Activated T-helper 1 cell treated with anti-CD3 and anti-CD28 coated beads, Interleukin-12 subunit alpha, Interleukin-12 subunit beta, Interleukin-2, Interleukin-4 antibody, amounts not matched to agents 30 ng/mL and 10 ng/mL and 1 ng/mL, durations not matched to agents 14 hours and 24 hours and 36 hours (primary cell): ENCODE results near the gene TMA16. TPM values are rescaled to one million over a fixed set of nuclear protein-coding genes. Genes with fewer than 3 reads are reported as not detected.
A peak's percentile ranks its signal among the peaks of the same experiment; 100 is the strongest.
"Not testable (repeated sequence)": the region's sequence is repeated elsewhere in the genome, so short reads cannot be mapped to it uniquely, and the experiment has no call there.

Source experiments
- DNase-seq: peaks from one replicate; pipeline ENCODE4 v3.0.0; 2021; ENCODE audit warnings: low spot score
- H3K27ac Mint-ChIP-seq: one replicate; pipeline ENCODE4 v1.8.0; 2021; ENCODE audit warnings: mild to moderate bottlenecking, mixed read lengths
- H3K27me3 Mint-ChIP-seq: one replicate; pipeline ENCODE4 v1.8.0; 2022; ENCODE audit warnings: mild to moderate bottlenecking, moderate library complexity, mixed read lengths; ENCODE audit not compliant: insufficient read depth
- H3K36me3 Mint-ChIP-seq: one replicate; pipeline ENCODE4 v1.8.0; 2021; ENCODE audit warnings: low read depth, mixed read lengths
- H3K4me1 Mint-ChIP-seq: one replicate; pipeline ENCODE4 v1.8.0; 2021; ENCODE audit warnings: low read depth, mixed read lengths
- H3K4me3 Mint-ChIP-seq: one replicate; pipeline ENCODE4 v1.8.0; 2021; ENCODE audit warnings: mild to moderate bottlenecking, moderate library complexity, mixed read lengths
- H3K9me3 Mint-ChIP-seq: one replicate; pipeline ENCODE4 v1.8.0; 2021; ENCODE audit warnings: mixed read lengths
- intact Hi-C: fragments of 100-400 bp; cut with micrococcal nuclease; formaldehyde crosslinking; loops from one replicate; pipeline ENCODE4 v1.15.1; 2024
- total RNA-seq: library from RNA; stranded (reverse); gene quantifications from 2 replicates; pipeline ENCODE4 v1.2.3, GENCODE V29; 2022

Gene TMA16
- total RNA-seq, 1 donor from 2014 or later: 76.3 TPM

- H3K27me3 Mint-ChIP-seq: no peaks in the 10 kb centered on the region
- intact Hi-C loops: no loop called here
- H3K9me3 Mint-ChIP-seq: no peaks in the 10 kb centered on the region
- no peak for DNase-seq
- H3K36me3 Mint-ChIP-seq: peaks cover 19% of the 10 kb centered on the region
- no peak overlapping the region for H3K4me3 Mint-ChIP-seq
- no peak overlapping the region for H3K27ac Mint-ChIP-seq
- H3K4me1 Mint-ChIP-seq: no peaks in the 10 kb centered on the region
Observed at GRCh38 chr4:163528653-163529052, 34.2 kb downstream of the TMA16 start.

- H3K4me3 Mint-ChIP-seq: no peak overlapping the region
- intact Hi-C loops: no loop called here
- DNase-seq: no peak
- H3K27me3 Mint-ChIP-seq: no peaks in the 10 kb centered on the region
- H3K36me3 Mint-ChIP-seq: peaks cover 13% of the 10 kb centered on the region
- no peaks in the 10 kb centered on the region for H3K9me3 Mint-ChIP-seq
- H3K27ac Mint-ChIP-seq: no peak overlapping the region
- no peaks in the 10 kb centered on the region for H3K4me1 Mint-ChIP-seq
Observed at GRCh38 chr4:163534056-163534455, 39.6 kb downstream of the TMA16 start.

- DNase-seq: no peak
- H3K27ac Mint-ChIP-seq: no peak overlapping the region
- no peaks in the 10 kb centered on the region for H3K27me3 Mint-ChIP-seq
- intact Hi-C loops: no loop called here
- no peak overlapping the region for H3K4me3 Mint-ChIP-seq
- peaks cover 6% of the 10 kb centered on the region for H3K36me3 Mint-ChIP-seq
- no peaks in the 10 kb centered on the region for H3K4me1 Mint-ChIP-seq
- no peaks in the 10 kb centered on the region for H3K9me3 Mint-ChIP-seq
Observed at GRCh38 chr4:163535657-163536056, 41.2 kb downstream of the TMA16 start.

- no peaks in the 10 kb centered on the region for H3K4me1 Mint-ChIP-seq
- H3K27me3 Mint-ChIP-seq: no peaks in the 10 kb centered on the region
Observed at GRCh38 chr4:163536091-163536490, 41.6 kb downstream of the TMA16 start.

GRCh38 chr4:163537114-163537513 is 42.6 kb downstream of the TMA16 start:
- Mint-ChIP-seq H3K4me3 (no peak overlapping the region), H3K36me3 (peaks cover 2% of the 10 kb centered on the region), H3K4me1 (no peaks in the 10 kb centered on the region), H3K27me3 (no peaks in the 10 kb centered on the region), H3K9me3 (no peaks in the 10 kb centered on the region), H3K27ac (no peak overlapping the region)
- intact Hi-C loops: no loop called here
- DNase-seq: no peak

More at GRCh38 chr4:163536091-163536490, 41.6 kb downstream of the TMA16 start:
- no peak overlapping the region for H3K27ac Mint-ChIP-seq
- H3K36me3 Mint-ChIP-seq: peaks cover 6% of the 10 kb centered on the region
- intact Hi-C loops: no loop called here
- no peaks in the 10 kb centered on the region for H3K9me3 Mint-ChIP-seq
- no peak for DNase-seq
- H3K4me3 Mint-ChIP-seq: no peak overlapping the region

- H3K9me3 Mint-ChIP-seq, DNase-seq, intact Hi-C loops, H3K4me3 Mint-ChIP-seq, H3K27ac Mint-ChIP-seq, H3K27me3 Mint-ChIP-seq, H3K4me1 Mint-ChIP-seq, H3K36me3 Mint-ChIP-seq: not testable (repeated sequence)
Observed at GRCh38 chr4:163538820-163539219, 44.3 kb downstream of the TMA16 start.

GRCh38 chr4:163540448-163540847 is 46.0 kb downstream of the TMA16 start:
- no peak for DNase-seq
- Mint-ChIP-seq H3K27ac (no peak overlapping the region), H3K4me1 (no peaks in the 10 kb centered on the region), H3K36me3 (no peaks in the 10 kb centered on the region), H3K9me3 (no peaks in the 10 kb centered on the region), H3K4me3 (no peak overlapping the region), H3K27me3 (no peaks in the 10 kb centered on the region)
- intact Hi-C loops: loop anchor here (10.0 kb wide), 2 partner anchors 186 to 646 kb away; no protein-coding TSS in a partner anchor

- no peaks in the 10 kb centered on the region for H3K4me1 Mint-ChIP-seq
- DNase-seq: no peak
- H3K4me3 Mint-ChIP-seq: no peak overlapping the region
- no peaks in the 10 kb centered on the region for H3K27me3 Mint-ChIP-seq
- H3K36me3 Mint-ChIP-seq: no peaks in the 10 kb centered on the region
- H3K27ac Mint-ChIP-seq: no peak overlapping the region
- H3K9me3 Mint-ChIP-seq: no peaks in the 10 kb centered on the region
- intact Hi-C loops: loop anchor here (10.0 kb wide), 2 partner anchors 186 to 646 kb away; no protein-coding TSS in a partner anchor
Observed at GRCh38 chr4:163540977-163541376, 46.5 kb downstream of the TMA16 start.

GRCh38 chr4:163542275-163542674 is 47.8 kb downstream of the TMA16 start:
- Mint-ChIP-seq H3K4me3 (no peak overlapping the region), H3K9me3 (no peaks in the 10 kb centered on the region), H3K27ac (no peak overlapping the region), H3K27me3 (no peaks in the 10 kb centered on the region), H3K4me1 (no peaks in the 10 kb centered on the region), H3K36me3 (no peaks in the 10 kb centered on the region)
- no peak for DNase-seq
- intact Hi-C loops: loop anchor here (10.0 kb wide), 2 partner anchors 187 to 647 kb away; no protein-coding TSS in a partner anchor

- H3K27me3 Mint-ChIP-seq: no peaks in the 10 kb centered on the region
- no peak overlapping the region for H3K4me3 Mint-ChIP-seq
- H3K36me3 Mint-ChIP-seq: no peaks in the 10 kb centered on the region
- H3K27ac Mint-ChIP-seq: no peak overlapping the region
- DNase-seq: peak; percentile 26
- no peaks in the 10 kb centered on the region for H3K4me1 Mint-ChIP-seq
- H3K9me3 Mint-ChIP-seq: no peaks in the 10 kb centered on the region
- intact Hi-C loops: loop anchor here (1.0 to 10.0 kb wide), 6 partner anchors 18 to 650 kb away; no protein-coding TSS in a partner anchor
Observed at GRCh38 chr4:163544407-163545038, 50.0 kb downstream of the TMA16 start.

- H3K4me3 Mint-ChIP-seq: no peak overlapping the region
- H3K4me1 Mint-ChIP-seq: peaks cover 6% of the 10 kb centered on the region
- no peaks in the 10 kb centered on the region for H3K36me3 Mint-ChIP-seq
- intact Hi-C loops: loop anchor here (1.0 to 10.0 kb wide), 5 partner anchors 64 to 654 kb away; partner anchors contain the start of gene NAF1
- DNase-seq: no peak
- H3K27ac Mint-ChIP-seq: no peak overlapping the region
- no peaks in the 10 kb centered on the region for H3K9me3 Mint-ChIP-seq
- no peaks in the 10 kb centered on the region for H3K27me3 Mint-ChIP-seq
Observed at GRCh38 chr4:163548481-163549243, 54.2 kb downstream of the TMA16 start.

- Mint-ChIP-seq H3K4me3 (no peak overlapping the region), H3K9me3 (no peaks in the 10 kb centered on the region), H3K27me3 (peaks cover 3% of the 10 kb centered on the region), H3K4me1 (peaks cover 6% of the 10 kb centered on the region), H3K27ac (no peak overlapping the region), H3K36me3 (no peaks in the 10 kb centered on the region)
- no peak for DNase-seq
- intact Hi-C loops: loop anchor here (1.0 to 2.0 kb wide), 8 partner anchors 57 to 1546 kb away; partner anchors contain the start of gene TMA16
Observed at GRCh38 chr4:163550869-163551267, 56.4 kb downstream of the TMA16 start.

GRCh38 chr4:163553146-163553545 is 58.7 kb downstream of the TMA16 start:
- H3K27ac Mint-ChIP-seq: no peak overlapping the region
- DNase-seq: no peak
- no peaks in the 10 kb centered on the region for H3K36me3 Mint-ChIP-seq
- H3K27me3 Mint-ChIP-seq: peaks cover 3% of the 10 kb centered on the region
- peaks cover 10% of the 10 kb centered on the region for H3K4me1 Mint-ChIP-seq
- H3K4me3 Mint-ChIP-seq: no peak overlapping the region
- no peaks in the 10 kb centered on the region for H3K9me3 Mint-ChIP-seq
- intact Hi-C loops: no loop called here
